Thyroid gland (tissue), 4 donors: ENCODE results near the gene ZNF335. TPM values are rescaled to one million over a fixed set of nuclear protein-coding genes. Genes with fewer than 3 reads are reported as not detected.

Experiments used
- DNase-seq, 2 donors: peaks; one replicate each; pipeline ENCODE4 v3.0.0-alpha.2; 2019
- H3K27ac ChIP-seq, 3 donors: fragments of 200-600 bp; sonication (generic); 1 replicate in 2 of 3; 2 replicates in 1 of 3; pipeline ENCODE4 v1.5.1; 2016 to 2019; ENCODE audit warnings: mild to moderate bottlenecking in 1 of 3, moderate library complexity in 1 of 3
- H3K27me3 ChIP-seq: fragments of 200-600 bp; sonication (generic); one replicate; pipeline ENCODE4 v1.5.1; 2019
- H3K36me3 ChIP-seq, 2 donors: fragments of 200-600 bp; sonication (generic); one replicate each; pipeline ENCODE4 v1.5.1; 2016 to 2019
- H3K4me1 ChIP-seq, 2 donors: fragments of 200-600 bp; sonication (generic); one replicate each; pipeline ENCODE4 v1.5.1; 2017 to 2019
- H3K4me3 ChIP-seq, 3 donors: fragments of 200-600 bp; sonication (generic); replicated peaks in 1 of 3; 1 replicate in 2 of 3; 2 replicates in 1 of 3; pipeline ENCODE4 v1.5.1; 2016; ENCODE audit warnings: mild to moderate bottlenecking in 1 of 3
- H3K9me3 ChIP-seq: fragments of 200-600 bp; sonication (generic); one replicate; pipeline ENCODE4 v1.5.1; 2017
- POLR2A ChIP-seq, 2 donors: fragments of 450-650 bp; IDR thresholded peaks; one replicate each; pipeline ENCODE4 v1.6.1; 2017; ENCODE audit warnings: antibody characterized with exemption in 2 of 2, mild to moderate bottlenecking in 2 of 2, moderate library complexity in 1 of 2
- WGBS, 2 donors: methylation state at CpG; one replicate each; pipeline ENCODE4 v1.1.5; 2017; 5-methylcytosine and 5-hydroxymethylcytosine counted together
- intact Hi-C: fragments of 100-400 bp; cut with DNase I; formaldehyde crosslinking; loops from one replicate; pipeline ENCODE4 v1.15.1; 2023
- total RNA-seq, 4 donors: library from RNA; depleted of rRNA; stranded (reverse); fragments of >200 nt; gene quantifications; one replicate each; pipeline ENCODE4 v1.2.3, GENCODE V29; 2016
- TF ChIP-seq, protein P1 (sequence below), 6 experiments: fragments of 200-600 bp in 3 of 6; fragments of 450-650 bp in 3 of 6; sonication (generic) in 3 of 6; IDR thresholded peaks; one replicate each; pipeline ENCODE4 v1.5.1; 2016 to 2019; ENCODE audit warnings: antibody characterized with exemption in 6 of 6, mild to moderate bottlenecking in 2 of 6, inconsistent platforms in 1 of 6, moderate library complexity in 1 of 6

The ZNF335 gene
- total RNA-seq, 4 donors from 2014 or later = 18.1 to 31.6 (median 25.6) TPM

DNA sequence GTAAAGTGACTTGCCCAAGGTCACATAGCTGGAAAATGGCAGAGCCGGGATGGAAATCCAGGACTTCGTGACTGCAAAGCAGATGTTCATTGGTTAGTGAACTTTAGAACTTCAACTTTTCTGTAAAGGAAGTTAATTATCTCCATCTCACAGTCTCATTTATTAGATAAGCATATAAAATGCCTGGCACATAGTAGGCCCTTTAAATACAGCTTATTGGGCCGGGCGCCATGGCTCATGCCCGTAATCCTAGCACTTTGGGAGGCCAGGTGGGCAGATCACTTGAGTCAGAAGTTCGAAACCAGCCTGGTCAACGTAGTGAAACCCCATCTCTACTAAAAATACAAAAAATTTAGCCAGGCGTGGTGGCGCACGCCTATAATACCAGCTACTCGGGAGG is 35.0 kb upstream of the ZNF335 start:
- Histone ChIP-seq H3K27me3 (peaks cover 15% of the 10 kb centered on the region), H3K4me3 (no peak overlapping the region), H3K4me1 (no peaks in the 10 kb centered on the region), H3K36me3 (no peaks in the 10 kb centered on the region), H3K27ac (no peak overlapping the region), H3K9me3 (no peaks in the 10 kb centered on the region)
- TF ChIP-seq, protein P1, sequence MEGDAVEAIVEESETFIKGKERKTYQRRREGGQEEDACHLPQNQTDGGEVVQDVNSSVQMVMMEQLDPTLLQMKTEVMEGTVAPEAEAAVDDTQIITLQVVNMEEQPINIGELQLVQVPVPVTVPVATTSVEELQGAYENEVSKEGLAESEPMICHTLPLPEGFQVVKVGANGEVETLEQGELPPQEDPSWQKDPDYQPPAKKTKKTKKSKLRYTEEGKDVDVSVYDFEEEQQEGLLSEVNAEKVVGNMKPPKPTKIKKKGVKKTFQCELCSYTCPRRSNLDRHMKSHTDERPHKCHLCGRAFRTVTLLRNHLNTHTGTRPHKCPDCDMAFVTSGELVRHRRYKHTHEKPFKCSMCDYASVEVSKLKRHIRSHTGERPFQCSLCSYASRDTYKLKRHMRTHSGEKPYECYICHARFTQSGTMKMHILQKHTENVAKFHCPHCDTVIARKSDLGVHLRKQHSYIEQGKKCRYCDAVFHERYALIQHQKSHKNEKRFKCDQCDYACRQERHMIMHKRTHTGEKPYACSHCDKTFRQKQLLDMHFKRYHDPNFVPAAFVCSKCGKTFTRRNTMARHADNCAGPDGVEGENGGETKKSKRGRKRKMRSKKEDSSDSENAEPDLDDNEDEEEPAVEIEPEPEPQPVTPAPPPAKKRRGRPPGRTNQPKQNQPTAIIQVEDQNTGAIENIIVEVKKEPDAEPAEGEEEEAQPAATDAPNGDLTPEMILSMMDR (IDR thresholded peaks at IDR 0.05) = no peak
- TF ChIP-seq POLR2A (IDR thresholded peaks at IDR 0.05) = no peak
- WGBS, 2 donors = 84 to 88% methylated on average over 11 of the region's 11 CpGs
- intact Hi-C loops = no loop called here
- DNase-seq = no peak

DNA sequence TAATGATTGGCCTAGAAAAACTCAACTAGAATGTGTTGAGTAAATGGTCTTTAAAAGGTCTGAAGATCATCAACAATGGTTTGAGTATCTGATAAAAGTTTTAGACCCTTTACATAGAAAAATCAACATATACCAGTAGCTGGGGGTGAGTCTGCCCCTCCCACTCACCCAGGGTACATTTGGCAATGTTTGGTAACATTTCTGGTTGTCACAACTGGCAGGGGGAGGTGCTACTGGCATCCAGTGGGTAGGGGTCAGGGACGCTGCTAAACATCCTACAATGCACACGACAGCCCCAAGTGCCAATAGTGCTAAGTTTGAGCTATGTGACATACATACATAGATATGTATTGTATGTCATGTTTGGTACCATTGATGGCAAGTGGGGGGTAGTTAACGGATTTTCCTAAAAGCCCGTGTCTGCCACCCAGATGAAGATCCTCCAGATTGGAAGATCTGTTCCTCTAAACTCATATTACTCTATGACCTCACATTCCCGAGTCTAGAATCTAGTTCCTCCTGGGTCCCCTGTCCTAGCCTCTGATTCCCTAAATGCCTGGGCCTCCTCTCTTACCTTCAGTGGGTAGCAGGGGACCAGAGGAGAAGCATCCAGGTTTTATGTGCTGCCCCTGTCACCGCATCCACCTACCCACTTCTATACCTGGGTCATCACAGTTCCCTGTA is 34.2 kb upstream of the ZNF335 start:
- no peak overlapping the region for H3K27ac ChIP-seq
- DNase-seq = no peak
- H3K9me3 ChIP-seq = no peaks in the 10 kb centered on the region
- TF ChIP-seq POLR2A (IDR thresholded peaks at IDR 0.05) = no peak
- TF ChIP-seq, protein P1 (IDR thresholded peaks at IDR 0.05) = no peak
- no peaks in the 10 kb centered on the region for H3K36me3 ChIP-seq
- 80 to 87% methylated on average over 6 of the region's 6 CpGs for WGBS, 2 donors
- intact Hi-C loops = no loop called here
- H3K4me3 ChIP-seq = no peak overlapping the region
- no peaks in the 10 kb centered on the region for H3K4me1 ChIP-seq
- H3K27me3 ChIP-seq = peaks cover 7% of the 10 kb centered on the region

DNA sequence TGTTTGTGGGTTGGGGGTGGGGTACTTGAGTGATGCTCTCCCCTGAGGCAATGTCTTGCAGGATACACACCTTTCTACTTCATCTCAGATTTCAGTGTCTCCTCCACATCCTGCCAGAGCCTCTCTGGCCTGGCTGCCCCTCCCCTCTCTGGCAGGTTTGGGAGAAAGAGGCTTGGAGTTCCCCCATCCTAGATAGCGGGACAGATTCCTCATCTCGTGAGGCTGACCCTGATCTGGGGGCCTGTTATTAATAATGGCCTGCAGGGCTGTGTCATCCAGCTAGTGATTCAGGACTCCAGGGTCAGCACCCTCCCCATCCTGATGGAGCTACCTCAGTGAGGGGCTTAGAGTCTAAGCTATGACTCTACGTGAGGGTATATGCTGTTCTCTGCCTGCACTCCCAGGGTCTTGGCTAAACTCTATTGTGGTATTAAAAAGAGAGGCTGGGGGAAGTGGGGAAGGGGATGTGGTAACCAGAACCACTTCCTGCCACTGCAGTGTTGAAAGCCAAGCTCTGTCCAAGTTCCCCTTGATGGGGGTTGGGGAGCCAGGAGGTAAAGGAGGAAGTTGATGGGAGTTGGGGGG is 33.0 kb upstream of the ZNF335 start:
- no peak for DNase-seq
- no peaks in the 10 kb centered on the region for H3K27me3 ChIP-seq
- intact Hi-C loops = no loop called here
- no peaks in the 10 kb centered on the region for H3K36me3 ChIP-seq
- no peak overlapping the region for H3K4me3 ChIP-seq
- 0 to 19% methylated on average over 1 to 2 of the region's 3 CpGs for WGBS, 2 donors
- H3K9me3 ChIP-seq = no peaks in the 10 kb centered on the region
- no peak overlapping the region for H3K27ac ChIP-seq
- H3K4me1 ChIP-seq = no peaks in the 10 kb centered on the region
- no peak for TF ChIP-seq POLR2A (IDR thresholded peaks at IDR 0.05)
- TF ChIP-seq, protein P1 (IDR thresholded peaks at IDR 0.05) = no peak

DNA sequence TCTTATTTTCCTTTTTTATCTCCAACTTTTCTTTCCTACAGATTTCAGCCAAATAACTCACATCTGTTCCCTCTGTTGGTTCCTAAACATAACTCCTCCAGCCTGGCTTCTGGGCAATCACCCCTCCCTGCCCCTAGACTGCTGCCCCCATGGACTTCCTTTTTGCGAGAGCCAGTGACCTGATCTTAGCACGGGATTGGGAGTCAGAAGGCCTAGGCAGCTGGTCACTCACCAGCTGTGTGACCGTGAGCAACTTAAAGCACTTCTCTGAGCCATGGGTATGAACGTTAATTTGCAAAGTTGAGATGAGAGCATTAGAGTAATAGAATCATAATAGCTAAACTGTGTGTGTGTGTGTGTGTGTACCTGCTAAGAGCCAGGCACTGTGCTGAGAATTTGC is 32.2 kb upstream of the ZNF335 start:
- H3K9me3 ChIP-seq = no peaks in the 10 kb centered on the region
- H3K4me3 ChIP-seq = no peak overlapping the region
- H3K27me3 ChIP-seq = no peaks in the 10 kb centered on the region
- 43 to 48% methylated on average over 4 of the region's 4 CpGs for WGBS, 2 donors
- no peaks in the 10 kb centered on the region for H3K4me1 ChIP-seq
- no peak for DNase-seq
- H3K27ac ChIP-seq = no peak overlapping the region
- intact Hi-C loops = no loop called here
- H3K36me3 ChIP-seq = no peaks in the 10 kb centered on the region
- TF ChIP-seq, protein P1 (IDR thresholded peaks at IDR 0.05) = no peak
- TF ChIP-seq POLR2A (IDR thresholded peaks at IDR 0.05) = no peak

DNA sequence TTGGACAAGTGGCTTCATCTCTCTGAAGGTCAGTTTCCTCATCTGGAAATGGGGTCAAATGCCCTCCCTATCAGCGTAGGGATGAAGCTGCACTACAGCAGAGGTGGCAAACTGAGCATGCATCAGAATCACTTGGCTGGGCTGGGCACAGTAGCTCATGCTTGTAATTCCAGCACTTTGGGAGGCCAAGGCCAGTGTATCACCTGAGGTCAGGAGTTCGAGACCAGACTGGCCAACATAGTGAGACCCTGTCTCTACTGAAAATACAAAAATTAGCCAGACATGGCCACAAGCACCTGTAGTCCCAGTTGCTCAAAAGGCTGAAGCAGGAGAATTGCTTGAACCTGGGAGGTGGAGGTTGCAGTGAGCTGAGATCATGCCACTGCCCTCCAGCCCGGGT is 30.0 kb upstream of the ZNF335 start:
- no peak for DNase-seq
- Histone ChIP-seq H3K4me1 (no peaks in the 10 kb centered on the region), H3K27ac (no peak overlapping the region), H3K27me3 (no peaks in the 10 kb centered on the region), H3K9me3 (no peaks in the 10 kb centered on the region), H3K36me3 (no peaks in the 10 kb centered on the region), H3K4me3 (no peak overlapping the region)
- TF ChIP-seq POLR2A (IDR thresholded peaks at IDR 0.05) = no peak
- TF ChIP-seq, protein P1 (IDR thresholded peaks at IDR 0.05) = no peak
- 90 to 96% methylated on average over 3 of the region's 3 CpGs for WGBS, 2 donors
- intact Hi-C loops = no loop called here
